Heart left ventricle (tissue), 16 donors: Measurements from ENCODE around the gene NIPBL. TPM values are rescaled to one million over a fixed set of nuclear protein-coding genes. Genes with fewer than 3 reads are reported as not detected.

Source experiments
- ATAC-seq, 4 donors: fragments of 200-7000 bp; cut with Tn5 transposase; one replicate each; pipeline ENCODE4 v1.9.1; 2020 to 2022; ENCODE audit warnings: moderate library complexity in 4 of 4, mild to moderate bottlenecking in 3 of 4, moderate number of reproducible peaks in 1 of 4
- DNase-seq, 5 donors: peaks; one replicate each; pipeline ENCODE4 v3.0.0-alpha.2; 2020
- H3K27ac ChIP-seq, 12 donors: fragments of 200-600 bp; sonication (generic) in 4 of 12; one replicate each; pipeline versions ENCODE4 v1.5.0 to v1.8.0; 2016 to 2022; ENCODE audit warnings: mild to moderate bottlenecking in 2 of 12
- H3K27me3 ChIP-seq, 9 donors: fragments of 200-600 bp; sonication (generic) in 2 of 9; one replicate each; pipeline versions ENCODE4 v1.5.1 to v1.8.0; 2016 to 2022; ENCODE audit warnings: mild to moderate bottlenecking in 3 of 9
- H3K36me3 ChIP-seq, 9 donors: fragments of 200-600 bp; sonication (generic) in 2 of 9; one replicate each; pipeline versions ENCODE4 v1.5.0 to v1.8.0; 2018 to 2022; ENCODE audit warnings: mild to moderate bottlenecking in 2 of 9
- H3K4me1 ChIP-seq, 12 donors: fragments of 200-600 bp; sonication (generic) in 4 of 12; one replicate each; pipeline versions ENCODE4 v1.5.0 to v1.8.0; 2016 to 2022; ENCODE audit warnings: mild to moderate bottlenecking in 3 of 12
- H3K4me3 ChIP-seq, 12 donors: fragments of 200-600 bp; sonication (generic) in 4 of 12; one replicate each; pipeline versions ENCODE4 v1.5.0 to v1.8.0; 2017 to 2022; ENCODE audit warnings: mild to moderate bottlenecking in 9 of 12, moderate library complexity in 4 of 12
- H3K9me3 ChIP-seq, 12 donors: fragments of 200-600 bp; sonication (generic) in 4 of 12; one replicate each; pipeline versions ENCODE4 v1.5.0 to v1.8.0; 2016 to 2022; ENCODE audit warnings: mild to moderate bottlenecking in 1 of 12
- CTCF ChIP-seq, 12 donors: fragments of 200-600 bp; sonication (generic) in 4 of 12; IDR thresholded peaks; one replicate each; pipeline versions ENCODE4 v1.5.0 to v1.8.0; 2018 to 2022; ENCODE audit warnings: antibody characterized with exemption in 12 of 12, mild to moderate bottlenecking in 5 of 12
- POLR2A ChIP-seq, 2 donors: fragments of 450-650 bp; IDR thresholded peaks; one replicate each; pipeline ENCODE4 v1.6.1; 2017; ENCODE audit warnings: antibody characterized with exemption in 2 of 2, mild to moderate bottlenecking in 2 of 2, moderate library complexity in 2 of 2
- WGBS, 4 donors: extraction: QIAGEN DNeasy Blood & Tissue Kit in 2 of 4; methylation state at CpG; one replicate each; pipeline versions ENCODE4 v1.1.5 to v1.1.7; 2013 to 2018; 5-methylcytosine and 5-hydroxymethylcytosine counted together
- intact Hi-C, 10 donors: fragments of 100-400 bp; cut with DNase I; formaldehyde crosslinking; loops; one replicate each; pipeline versions ENCODE4 v1.11.1 to v1.14.2; 2022
- polyA plus RNA-seq, 2 donors: library from polyadenylated mRNA; stranded (reverse); fragments of 200-250 nt; gene quantifications; one replicate each; pipeline ENCODE4 v1.2.3, GENCODE V29; 2013
- total RNA-seq, 9 donors: library from RNA; depleted of rRNA in 2 of 9; stranded (reverse); fragments of >200 nt in 2 of 9; fragmentation: NEBNext Ultra II Directional in 3 of 9; extraction: Animal tissue kit (Norgen Biotek cat#: 25700) in 3 of 9; gene quantifications; one replicate each; pipeline versions ENCODE4 v1.1.0 to v1.2.4, GENCODE V29; 2016 to 2023
- donor health status: ischemic (EF 13 %, LVEDD 7.1; RV severe dilation, severe dysfunction).
- donor health status: healthy with polysubstance abuse.
- donor health status: DM: no; HTN: yes; CAD: no.
- donor health status: DM: no; HTN: no; CAD: no.
- donor health status: ischemic (EF 25% LVEDD 6.9; RV normal size, moderate dysfunction).
- donor health status: ischemic (EF 25% LVEDD 5.7; RV mildly dilated, moderate dysfunction).
- donor health status: healthy.
- donor health status: DM: yes; HTN: yes; CAD: no.
- donor health status: ischemic (EF 35%, LVEDD 5.7; RV mildly dilated, moderate dysfunction).
- donor health status: nonischemic (EF 11% LVEDD 7.7; RV severe dilation, severe dysfunction).
- donor health status: DM: yes; HTN: yes; CAD: no.
- donor health status: PGD.
- donor health status: ischemic (EF 29% LVEDD 5.4; RV normal size, mild dysfunction).
- donor health status: nonischemic (EF 23%, LVEDD 6.1; RV moderate dilation, normal function).

Gene NIPBL
- total and polyA plus RNA-seq, 11 donors, result 13.2 to 57.3 (median 38.2) TPM

GRCh38 chr5:37034955-37035354 is 158.4 kb downstream of the NIPBL start:
- H3K9me3 ChIP-seq, result no peaks in the 10 kb centered on the region
- H3K27me3 ChIP-seq, result no peaks in the 10 kb centered on the region
- intact Hi-C loops, result no loop called here
- WGBS, 4 donors, result 82 to 86% (median 86%) methylated on average over 6 of the region's 6 CpGs
- peaks cover 0 to 83% (median 66%) of the 10 kb centered on the region in 9 donors for H3K36me3 ChIP-seq
- no peak for ATAC-seq
- TF ChIP-seq POLR2A (IDR thresholded peaks at IDR 0.05) (no peak), CTCF (IDR thresholded peaks at IDR 0.05) (no peak)
- DNase-seq, result no peak
- no peaks in the 10 kb centered on the region for H3K4me1 ChIP-seq
- H3K27ac ChIP-seq, result no peak overlapping the region
- no peak overlapping the region for H3K4me3 ChIP-seq

GRCh38 chr5:37037840-37038239 is 161.3 kb downstream of the NIPBL start:
- WGBS, 4 donors, result 93 to 98% (median 96%) methylated on average over 5 of the region's 5 CpGs
- no peak overlapping the region for H3K4me3 ChIP-seq
- intact Hi-C loops, result no loop called here

GRCh38 chr5:37039824-37040223 is 163.3 kb downstream of the NIPBL start:
- no peak overlapping the region for H3K27ac ChIP-seq
- no peaks in the 10 kb centered on the region for H3K4me1 ChIP-seq
- H3K4me3 ChIP-seq, result no peak overlapping the region
- no peaks in the 10 kb centered on the region for H3K27me3 ChIP-seq
- TF ChIP-seq POLR2A (IDR thresholded peaks at IDR 0.05), result no peak
- no peak for TF ChIP-seq CTCF (IDR thresholded peaks at IDR 0.05)
- peaks cover 0 to 87% (median 66%) of the 10 kb centered on the region in 9 donors for H3K36me3 ChIP-seq
- no peaks in the 10 kb centered on the region for H3K9me3 ChIP-seq
- no peak for DNase-seq
- intact Hi-C loops, result loop anchor here in 1 of 10 donors (10.0 kb wide), 1 partner anchor 125 kb away; no protein-coding TSS in a partner anchor
- ATAC-seq, result no peak
- WGBS, 4 donors, result 85 to 92% (median 90%) methylated on average over 1 of the region's 1 CpG

More at GRCh38 chr5:37037840-37038239, 161.3 kb downstream of the NIPBL start:
- ATAC-seq (no peak), DNase-seq (no peak)
- H3K27ac ChIP-seq, result no peak overlapping the region
- H3K27me3 ChIP-seq, result no peaks in the 10 kb centered on the region
- H3K9me3 ChIP-seq, result no peaks in the 10 kb centered on the region
- H3K4me1 ChIP-seq, result no peaks in the 10 kb centered on the region
- no peak for TF ChIP-seq POLR2A (IDR thresholded peaks at IDR 0.05)
- no peak for TF ChIP-seq CTCF (IDR thresholded peaks at IDR 0.05)
- peaks cover 0 to 84% (median 64%) of the 10 kb centered on the region in 9 donors for H3K36me3 ChIP-seq

GRCh38 chr5:37043693-37044092 is 167.1 kb downstream of the NIPBL start:
- no peak overlapping the region for H3K27ac ChIP-seq
- no peaks in the 10 kb centered on the region for H3K27me3 ChIP-seq
- peaks cover 0 to 97% (median 90%) of the 10 kb centered on the region in 9 donors for H3K36me3 ChIP-seq
- no peak overlapping the region for H3K4me3 ChIP-seq
- no peaks in the 10 kb centered on the region for H3K9me3 ChIP-seq
- no peak for DNase-seq
- no peaks in the 10 kb centered on the region for H3K4me1 ChIP-seq
- intact Hi-C loops, result loop anchor here in 1 of 10 donors (10.0 kb wide), 1 partner anchor 121 kb away; no protein-coding TSS in a partner anchor
- WGBS, 4 donors, result 73 to 83% (median 75%) methylated on average over 2 of the region's 2 CpGs
- no peak for TF ChIP-seq CTCF (IDR thresholded peaks at IDR 0.05)
- TF ChIP-seq POLR2A (IDR thresholded peaks at IDR 0.05), result no peak
- no peak for ATAC-seq
